Left lung (tissue), 8 donors: Measurements from ENCODE around the gene ZNF285. TPM values are rescaled to one million over a fixed set of nuclear protein-coding genes. Genes with fewer than 3 reads are reported as not detected.

Experiments
- polyA plus RNA-seq, 6 donors: library from polyadenylated mRNA; unstranded; fragments of 120-200 nt; gene quantifications; one replicate each; pipeline ENCODE4 v1.2.1, GENCODE V29; 2013; ENCODE audit not compliant: insufficient read length in 6 of 6
- total RNA-seq, 2 donors: library from RNA; stranded (reverse); fragmentation: NEBNext Ultra II Directional; extraction: Animal tissue kit (Norgen Biotek cat#: 25700); gene quantifications; one replicate each; pipeline ENCODE4 v1.2.1, GENCODE V29; 2021
- donor health status: DM: no; HTN: yes; CAD: no.
- donor health status: DM: no; HTN: no; CAD: no.

Gene ZNF285
- total and polyA plus RNA-seq, 8 donors, result 1.2 to 15.3 (median 11.6) TPM

Other genes with a start within 250 kb of the ZNF285 start
- gene ZNF226, start 236.5 kb downstream of the ZNF285 start, total RNA-seq, result 10 to 100 TPM; 14.5 to 20.6 TPM
- 10 to 100 TPM; 25.3 to 37.7 (median 27.8) TPM for gene ZNF226, start 236.5 kb downstream of the ZNF285 start, polyA plus RNA-seq
- gene ZNF227, start 189.1 kb downstream of the ZNF285 start, total RNA-seq, result 10 to 100 TPM; 13.3 to 13.8 TPM
- gene ZNF227, start 189.1 kb downstream of the ZNF285 start, polyA plus RNA-seq, result 10 to 100 TPM; 24.8 to 34.9 (median 28.6) TPM
- gene ZNF233, start 141.7 kb downstream of the ZNF285 start, total RNA-seq, result 1 to 10 TPM in 1 of 2 donors, under 1 TPM in 1; 0.29 to 1.4 TPM
- gene ZNF233, start 141.7 kb downstream of the ZNF285 start, polyA plus RNA-seq, result 1 to 10 TPM; 6.0 to 8.3 (median 7.1) TPM
- 1 to 10 TPM; 5.2 to 5.8 TPM for gene ZNF235, start 96.6 kb downstream of the ZNF285 start, total RNA-seq
- 10 to 100 TPM; 11.9 to 15.1 (median 14.4) TPM for gene ZNF235, start 96.6 kb downstream of the ZNF285 start, polyA plus RNA-seq
- gene ZNF112, start 44.9 kb downstream of the ZNF285 start, total RNA-seq, result 1 to 10 TPM; 3.2 to 4.5 TPM
- 10 to 100 TPM; 11.7 to 13.1 (median 11.8) TPM for gene ZNF112, start 44.9 kb downstream of the ZNF285 start, polyA plus RNA-seq
- 1 to 10 TPM; 3.8 to 4.5 TPM for gene ZNF229, start 46.9 kb upstream of the ZNF285 start, total RNA-seq
- 10 to 100 TPM; 11.4 to 15.4 (median 13.0) TPM for gene ZNF229, start 46.9 kb upstream of the ZNF285 start, polyA plus RNA-seq
- 1 to 10 TPM; 6.0 to 7.7 TPM for gene ZNF180, start 98.9 kb upstream of the ZNF285 start, total RNA-seq
- 10 to 100 TPM; 14.5 to 16.6 (median 15.8) TPM for gene ZNF180, start 98.9 kb upstream of the ZNF285 start, polyA plus RNA-seq
- gene CEACAM20, start 128.1 kb upstream of the ZNF285 start, total RNA-seq, result not detected
- gene CEACAM20, start 128.1 kb upstream of the ZNF285 start, polyA plus RNA-seq, result not detected
- not detected for gene IGSF23, start 212.0 kb upstream of the ZNF285 start, total RNA-seq
- gene IGSF23, start 212.0 kb upstream of the ZNF285 start, polyA plus RNA-seq, result under 1 TPM in 2 of 6 donors, not detected in 4; 0.17 to 0.18 TPM
- 10 to 100 TPM; 46.3 to 67.9 TPM for gene PVR, start 242.3 kb upstream of the ZNF285 start, total RNA-seq
- 10 to 100 TPM; 22.5 to 29.3 (median 27.6) TPM for gene PVR, start 242.3 kb upstream of the ZNF285 start, polyA plus RNA-seq